HepG2 (cell line): ENCODE measurements around the gene DDX46. TPM values are rescaled to one million over a fixed set of nuclear protein-coding genes. Genes with fewer than 3 reads are reported as not detected.
A peak's percentile ranks its signal among the peaks of the same experiment; 100 is the strongest.

Experiments used
- AKAP8 ChIP-seq: sonication (generic); formaldehyde crosslinking; IDR thresholded peaks from 2 replicates; pipeline ENCODE4 v1.5.1; 2020; ENCODE audit warnings: mild to moderate bottlenecking, missing genetic modification reagents
- CBX2 ChIP-seq, 2 experiments: fragments of 200-600 bp in 1 of 2; sonication (generic); formaldehyde crosslinking in 1 of 2; IDR thresholded peaks; 2 replicates each; pipeline versions ENCODE4 v1.7.0 to v1.8.1; 2018 to 2022; ENCODE audit warnings: low read depth in 2 of 2, low read length in 1 of 2, mild to moderate bottlenecking in 1 of 2, missing genetic modification reagents in 1 of 2
- CBX5 ChIP-seq: sonication (generic); formaldehyde crosslinking; IDR thresholded peaks from 2 replicates; pipeline ENCODE4 v1.4.0; 2020; ENCODE audit warnings: missing genetic modification reagents, borderline replicate concordance
- ETV5 ChIP-seq: IDR thresholded peaks from 2 replicates; pipeline ENCODE4 v1.6.1; 2018; ENCODE audit warnings: missing biosample characterization, missing genetic modification reagents, inconsistent platforms, borderline replicate concordance
- GATA4 ChIP-seq: sonication (generic); IDR thresholded peaks from 2 replicates; pipeline ENCODE4 v1.6.1; 2016; ENCODE audit warnings: antibody characterized with exemption, low read depth, borderline replicate concordance
- GATAD1 ChIP-seq: IDR thresholded peaks from 2 replicates; pipeline ENCODE4 v1.6.1; 2016; ENCODE audit warnings: missing genetic modification reagents, missing compliant biosample characterization
- HDAC1 ChIP-seq: sonication (generic); formaldehyde crosslinking; IDR thresholded peaks from 2 replicates; pipeline ENCODE4 v1.5.1; 2020; ENCODE audit warnings: mild to moderate bottlenecking, missing genetic modification reagents
- HDAC2 ChIP-seq: sonication (generic); formaldehyde crosslinking; IDR thresholded peaks from 2 replicates; pipeline ENCODE4 v1.4.0; 2020; ENCODE audit warnings: missing genetic modification reagents
- KDM2A ChIP-seq: sonication (generic); formaldehyde crosslinking; IDR thresholded peaks from 2 replicates; pipeline ENCODE4 v1.4.0; 2020; ENCODE audit warnings: low read depth, missing genetic modification reagents, borderline replicate concordance
- MED1 ChIP-seq: sonication (generic); formaldehyde crosslinking; IDR thresholded peaks from 2 replicates; pipeline ENCODE4 v1.4.0; 2020; ENCODE audit warnings: missing genetic modification reagents
- NCOA5 ChIP-seq: sonication (generic); formaldehyde crosslinking; IDR thresholded peaks from 2 replicates; pipeline ENCODE4 v1.4.0; 2020; ENCODE audit warnings: missing genetic modification reagents
- PCBP1 ChIP-seq: fragments of 200-400 bp; formaldehyde crosslinking; IDR thresholded peaks from 2 replicates; pipeline ENCODE4 v1.6.1; 2017; ENCODE audit warnings: mild to moderate bottlenecking, low read depth, low read length, borderline replicate concordance
- SAFB2 ChIP-seq: sonication (generic); formaldehyde crosslinking; IDR thresholded peaks from 2 replicates; pipeline ENCODE4 v1.5.1; 2020; ENCODE audit warnings: missing genetic modification reagents, low read depth, mild to moderate bottlenecking, borderline replicate concordance
- SIN3B ChIP-seq: fragments of 150-350 bp; IDR thresholded peaks from 2 replicates; pipeline ENCODE4 v1.6.1; 2014; ENCODE audit warnings: low read length
- SOX5 ChIP-seq: IDR thresholded peaks from 2 replicates; pipeline ENCODE4 v1.6.1; 2016; ENCODE audit warnings: borderline replicate concordance
- TEAD2 ChIP-seq: sonication (generic); formaldehyde crosslinking; IDR thresholded peaks from 2 replicates; pipeline ENCODE4 v1.9.0; 2021; ENCODE audit warnings: missing genetic modification reagents
- ZKSCAN1 ChIP-seq: fragments of 150-350 bp; IDR thresholded peaks from 2 replicates; pipeline ENCODE4 v1.6.1; 2014; ENCODE audit warnings: low read length
- ZNF17 ChIP-seq: sonication (generic); formaldehyde crosslinking; IDR thresholded peaks from 2 replicates; pipeline ENCODE4 v1.5.0; 2020; ENCODE audit warnings: mild to moderate bottlenecking, missing genetic modification reagents
- ZNF670 ChIP-seq: sonication (generic); formaldehyde crosslinking; IDR thresholded peaks from 2 replicates; pipeline ENCODE4 v1.8.0; 2022; ENCODE audit warnings: mild to moderate bottlenecking, missing genetic modification reagents, borderline replicate concordance
- ZNF776 ChIP-seq: sonication (generic); formaldehyde crosslinking; IDR thresholded peaks from 2 replicates; pipeline ENCODE4 v1.4.0; 2020; ENCODE audit warnings: mild to moderate bottlenecking, missing genetic modification reagents
- ZNF883 ChIP-seq: sonication (generic); formaldehyde crosslinking; IDR thresholded peaks from 2 replicates; pipeline ENCODE4 v1.5.1; 2020; ENCODE audit warnings: mild to moderate bottlenecking, missing genetic modification reagents; ENCODE audit errors: not compliant biosample characterization
- ZSCAN12 ChIP-seq: sonication (generic); formaldehyde crosslinking; IDR thresholded peaks from 2 replicates; pipeline ENCODE4 v1.9.0; 2021; ENCODE audit warnings: mild to moderate bottlenecking, missing genetic modification reagents
- polyA plus RNA-seq, 8 experiments: library from polyadenylated mRNA; depleted of rRNA in 3 of 8; stranded (reverse) in 7 of 8; unstranded in 1 of 8; fragments of >200 nt; fragmentation: Illumina TruSeq in 4 of 8; extraction: Trizol in 4 of 8; gene quantifications; 2 replicates each; pipeline versions ENCODE4 v1.2.1 to v1.2.3, GENCODE V29; 2011 to 2016; ENCODE audit warnings: low read depth in 4 of 8, missing spikeins in 1 of 8, mixed read lengths in 1 of 8; ENCODE audit not compliant: insufficient read depth in 1 of 8
- total RNA-seq, 5 experiments: library from RNA; depleted of rRNA; stranded (reverse); fragments of >200 nt; fragmentation: Illumina TruSeq; extraction: Trizol; gene quantifications; 2 replicates each; pipeline ENCODE4 v1.2.3, GENCODE V29; 2016; ENCODE audit warnings: low read depth in 1 of 5
- TF ChIP-seq, protein P1 (sequence below): sonication (generic); formaldehyde crosslinking; IDR thresholded peaks from 2 replicates; pipeline ENCODE4 v1.4.0; 2020; ENCODE audit warnings: mild to moderate bottlenecking, missing genetic modification reagents
- TF ChIP-seq, protein P2 (sequence below): sonication (generic); formaldehyde crosslinking; IDR thresholded peaks from 2 replicates; pipeline ENCODE4 v1.5.0; 2020; ENCODE audit warnings: missing genetic modification reagents
- TF ChIP-seq, protein P3 (sequence below): sonication (generic); formaldehyde crosslinking; IDR thresholded peaks from 2 replicates; pipeline ENCODE4 v1.4.0; 2020; ENCODE audit warnings: missing genetic modification reagents, borderline replicate concordance

DDX46 gene
- total and polyA plus RNA-seq, 2 of the 13 experiments (the other 11 are each of a cell fraction or from before 2014, with no cell fraction given) = 27.3 to 59.3 TPM

DNA sequence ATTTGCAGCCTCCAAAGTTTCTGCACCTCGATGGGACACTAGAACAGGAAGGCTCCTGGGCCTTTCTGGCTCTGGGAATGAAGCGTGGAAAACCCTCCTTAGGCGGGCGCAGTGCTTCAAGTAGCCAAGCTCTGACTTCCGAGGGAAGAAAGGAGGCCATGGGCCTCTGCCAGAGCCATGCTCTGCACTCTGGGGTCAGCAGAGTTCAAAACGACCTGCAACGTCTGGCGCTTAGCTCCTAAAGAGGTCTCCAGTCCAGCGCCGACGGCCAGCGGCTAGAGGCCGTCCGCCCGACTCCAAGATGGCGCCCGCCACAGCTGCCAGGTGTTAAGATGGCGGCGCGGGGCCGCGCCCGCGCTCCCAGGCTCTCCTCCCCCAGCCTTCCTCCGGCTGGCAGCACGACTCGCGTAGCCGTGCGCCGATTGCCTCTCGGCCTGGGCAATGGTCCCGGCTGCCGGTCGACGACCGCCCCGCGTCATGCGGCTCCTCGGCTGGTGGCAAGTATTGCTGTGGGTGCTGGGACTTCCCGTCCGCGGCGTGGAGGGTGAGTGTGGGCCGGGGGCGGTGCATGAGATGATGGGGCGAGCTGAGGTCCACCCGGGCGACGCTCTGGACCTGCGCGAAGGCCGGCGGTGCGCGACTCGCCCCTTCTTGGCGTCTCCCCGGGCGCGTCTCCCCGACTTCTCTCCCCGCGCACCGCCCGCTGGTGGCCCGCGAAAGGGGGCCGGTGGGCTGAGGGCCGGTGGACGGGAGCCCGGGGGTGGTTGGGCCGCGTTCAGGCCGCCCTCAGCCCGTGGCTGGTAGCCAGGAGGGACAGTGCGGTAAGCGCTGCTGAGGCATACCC, 115.6 kb downstream of the DDX46 start, which contains the start of gene TXNDC15 (continued):
- TF ChIP-seq MED1 (CRISPR knock-in tag) = peak; percentile 86
- peak; percentile 60; the same call in 1 of the 2 replicates for TF ChIP-seq GATA4
- TF ChIP-seq SOX5 (CRISPR knock-in tag) = 0 out of 2 replicates have a peak, but pooled peaks have one; percentile 52
- TF ChIP-seq, protein P1, sequence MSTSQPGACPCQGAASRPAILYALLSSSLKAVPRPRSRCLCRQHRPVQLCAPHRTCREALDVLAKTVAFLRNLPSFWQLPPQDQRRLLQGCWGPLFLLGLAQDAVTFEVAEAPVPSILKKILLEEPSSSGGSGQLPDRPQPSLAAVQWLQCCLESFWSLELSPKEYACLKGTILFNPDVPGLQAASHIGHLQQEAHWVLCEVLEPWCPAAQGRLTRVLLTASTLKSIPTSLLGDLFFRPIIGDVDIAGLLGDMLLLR (CRISPR knock-in tag) = peak; percentile 89
- 0 out of 2 replicates have a peak, but pooled peaks have one; percentile 19 for TF ChIP-seq PCBP1
- no peak for TF ChIP-seq ZSCAN12 (CRISPR knock-in tag)
- peak; percentile 90 for TF ChIP-seq AKAP8
- no peak for TF ChIP-seq CBX2 (IDR thresholded peaks at IDR 0.05; ENCODE audit: low read depth, low read length)
- no peak for TF ChIP-seq CBX2 (CRISPR knock-in tag; IDR thresholded peaks at IDR 0.05; ENCODE audit: low read depth)
- no peak for TF ChIP-seq ZNF17 (CRISPR knock-in tag)
- peak; percentile 97 for TF ChIP-seq ZNF776
- TF ChIP-seq SAFB2 (CRISPR knock-in tag) = peak; percentile 89; the same call in 1 of the 2 replicates
- TF ChIP-seq CBX5 (CRISPR knock-in tag) = peak; percentile 64; the same call in 1 of the 2 replicates
- TF ChIP-seq HDAC1 = peak; percentile 84
- TF ChIP-seq SIN3B = no peak
- TF ChIP-seq ZNF670 (CRISPR knock-in tag) = peak; percentile 97
- TF ChIP-seq ZKSCAN1 = no peak
- TF ChIP-seq, protein P2, sequence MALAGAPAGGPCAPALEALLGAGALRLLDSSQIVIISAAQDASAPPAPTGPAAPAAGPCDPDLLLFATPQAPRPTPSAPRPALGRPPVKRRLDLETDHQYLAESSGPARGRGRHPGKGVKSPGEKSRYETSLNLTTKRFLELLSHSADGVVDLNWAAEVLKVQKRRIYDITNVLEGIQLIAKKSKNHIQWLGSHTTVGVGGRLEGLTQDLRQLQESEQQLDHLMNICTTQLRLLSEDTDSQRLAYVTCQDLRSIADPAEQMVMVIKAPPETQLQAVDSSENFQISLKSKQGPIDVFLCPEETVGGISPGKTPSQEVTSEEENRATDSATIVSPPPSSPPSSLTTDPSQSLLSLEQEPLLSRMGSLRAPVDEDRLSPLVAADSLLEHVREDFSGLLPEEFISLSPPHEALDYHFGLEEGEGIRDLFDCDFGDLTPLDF = peak; percentile 88
- TF ChIP-seq GATAD1 (CRISPR knock-in tag) = peak; percentile 80; the same call in 1 of the 2 replicates
- peak; percentile 52; the same call in 1 of the 2 replicates for TF ChIP-seq HDAC2
- peak; percentile 49; the same call in 1 of the 2 replicates for TF ChIP-seq TEAD2 (CRISPR knock-in tag)
- no peak for TF ChIP-seq NCOA5 (CRISPR knock-in tag)
- TF ChIP-seq ZNF883 = peak; percentile 88
- TF ChIP-seq KDM2A = peak; percentile 96
- peak; percentile 83 for TF ChIP-seq ETV5 (CRISPR knock-in tag)
- TF ChIP-seq, protein P3, sequence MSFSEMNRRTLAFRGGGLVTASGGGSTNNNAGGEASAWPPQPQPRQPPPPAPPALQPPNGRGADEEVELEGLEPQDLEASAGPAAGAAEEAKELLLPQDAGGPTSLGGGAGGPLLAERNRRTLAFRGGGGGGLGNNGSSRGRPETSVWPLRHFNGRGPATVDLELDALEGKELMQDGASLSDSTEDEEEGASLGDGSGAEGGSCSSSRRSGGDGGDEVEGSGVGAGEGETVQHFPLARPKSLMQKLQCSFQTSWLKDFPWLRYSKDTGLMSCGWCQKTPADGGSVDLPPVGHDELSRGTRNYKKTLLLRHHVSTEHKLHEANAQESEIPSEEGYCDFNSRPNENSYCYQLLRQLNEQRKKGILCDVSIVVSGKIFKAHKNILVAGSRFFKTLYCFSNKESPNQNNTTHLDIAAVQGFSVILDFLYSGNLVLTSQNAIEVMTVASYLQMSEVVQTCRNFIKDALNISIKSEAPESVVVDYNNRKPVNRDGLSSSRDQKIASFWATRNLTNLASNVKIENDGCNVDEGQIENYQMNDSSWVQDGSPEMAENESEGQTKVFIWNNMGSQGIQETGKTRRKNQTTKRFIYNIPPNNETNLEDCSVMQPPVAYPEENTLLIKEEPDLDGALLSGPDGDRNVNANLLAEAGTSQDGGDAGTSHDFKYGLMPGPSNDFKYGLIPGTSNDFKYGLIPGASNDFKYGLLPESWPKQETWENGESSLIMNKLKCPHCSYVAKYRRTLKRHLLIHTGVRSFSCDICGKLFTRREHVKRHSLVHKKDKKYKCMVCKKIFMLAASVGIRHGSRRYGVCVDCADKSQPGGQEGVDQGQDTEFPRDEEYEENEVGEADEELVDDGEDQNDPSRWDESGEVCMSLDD (CRISPR knock-in tag) = peak; percentile 72; the same call in 1 of the 2 replicates
